ENCODE results near the gene HOXB1.
A peak's percentile ranks its signal among the peaks of the same experiment; 100 is the strongest.

The HOXB1 gene

DNA sequence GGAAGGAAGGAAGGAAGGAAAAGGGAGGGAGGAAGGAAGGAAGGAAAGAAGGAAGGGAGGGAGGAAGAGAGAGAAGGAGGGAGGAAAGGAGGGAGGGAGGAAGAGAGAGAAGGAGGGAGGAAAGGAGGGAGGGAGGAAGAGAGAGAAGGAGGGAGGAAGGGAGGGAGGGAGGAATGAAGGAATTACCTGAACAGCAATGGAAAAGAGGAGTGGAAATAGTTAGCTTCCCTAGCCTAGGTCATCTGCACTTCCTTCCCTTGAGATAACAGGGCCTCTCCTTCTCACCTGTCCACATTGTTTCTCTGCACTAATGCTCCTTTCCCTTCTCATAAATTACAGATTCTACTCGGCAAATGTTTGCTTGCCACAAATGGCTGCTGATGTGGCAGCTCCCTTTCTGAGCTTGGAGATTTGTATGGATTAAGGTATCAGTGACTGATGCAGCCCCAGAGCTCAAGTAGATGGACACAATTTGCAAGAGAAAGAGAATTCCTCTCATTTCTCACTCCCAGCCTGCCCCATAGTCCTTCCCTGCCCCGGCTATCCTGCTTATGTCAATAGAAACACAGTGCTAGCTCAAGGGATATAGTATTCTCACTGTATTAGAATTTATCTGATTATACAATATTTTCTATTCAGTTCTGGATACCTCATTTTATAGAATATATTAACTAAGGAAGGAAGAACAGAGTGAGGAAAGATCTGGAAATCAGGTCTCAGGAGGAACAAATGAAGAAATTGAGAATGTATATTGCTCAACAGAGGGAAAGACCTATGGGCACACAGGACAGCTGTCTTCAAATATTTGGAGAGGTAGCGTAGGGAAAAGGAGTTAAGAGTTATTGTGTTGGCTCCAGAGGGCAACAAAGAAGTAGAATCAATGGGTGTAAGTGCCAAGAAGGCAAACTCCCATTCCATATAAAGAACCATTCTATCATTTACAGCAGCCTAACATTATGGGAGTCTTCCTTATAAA is 14.6 kb downstream of the HOXB1 start:
- no peaks in the 10 kb centered on the region for H3K36me3 Mint-ChIP-seq (ENCODE audit: low read depth)
- peak overlapping the region in 1 of 3 experiments; percentile 7 for H3K27ac Mint-ChIP-seq
- H3K9me3 Mint-ChIP-seq: no peaks in the 10 kb centered on the region
- H3K27me3 Mint-ChIP-seq (ENCODE audit: low read depth): peaks cover 61% of the 10 kb centered on the region
- TF ChIP-seq, protein P1, sequence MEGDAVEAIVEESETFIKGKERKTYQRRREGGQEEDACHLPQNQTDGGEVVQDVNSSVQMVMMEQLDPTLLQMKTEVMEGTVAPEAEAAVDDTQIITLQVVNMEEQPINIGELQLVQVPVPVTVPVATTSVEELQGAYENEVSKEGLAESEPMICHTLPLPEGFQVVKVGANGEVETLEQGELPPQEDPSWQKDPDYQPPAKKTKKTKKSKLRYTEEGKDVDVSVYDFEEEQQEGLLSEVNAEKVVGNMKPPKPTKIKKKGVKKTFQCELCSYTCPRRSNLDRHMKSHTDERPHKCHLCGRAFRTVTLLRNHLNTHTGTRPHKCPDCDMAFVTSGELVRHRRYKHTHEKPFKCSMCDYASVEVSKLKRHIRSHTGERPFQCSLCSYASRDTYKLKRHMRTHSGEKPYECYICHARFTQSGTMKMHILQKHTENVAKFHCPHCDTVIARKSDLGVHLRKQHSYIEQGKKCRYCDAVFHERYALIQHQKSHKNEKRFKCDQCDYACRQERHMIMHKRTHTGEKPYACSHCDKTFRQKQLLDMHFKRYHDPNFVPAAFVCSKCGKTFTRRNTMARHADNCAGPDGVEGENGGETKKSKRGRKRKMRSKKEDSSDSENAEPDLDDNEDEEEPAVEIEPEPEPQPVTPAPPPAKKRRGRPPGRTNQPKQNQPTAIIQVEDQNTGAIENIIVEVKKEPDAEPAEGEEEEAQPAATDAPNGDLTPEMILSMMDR (IDR thresholded peaks at IDR 0.05; ENCODE audit: unreplicated experiment in 3 of 3): no peak
- peaks cover 38% of the 10 kb centered on the region for H3K4me1 Mint-ChIP-seq
- no peak overlapping the region for H3K4me3 Mint-ChIP-seq

DNA sequence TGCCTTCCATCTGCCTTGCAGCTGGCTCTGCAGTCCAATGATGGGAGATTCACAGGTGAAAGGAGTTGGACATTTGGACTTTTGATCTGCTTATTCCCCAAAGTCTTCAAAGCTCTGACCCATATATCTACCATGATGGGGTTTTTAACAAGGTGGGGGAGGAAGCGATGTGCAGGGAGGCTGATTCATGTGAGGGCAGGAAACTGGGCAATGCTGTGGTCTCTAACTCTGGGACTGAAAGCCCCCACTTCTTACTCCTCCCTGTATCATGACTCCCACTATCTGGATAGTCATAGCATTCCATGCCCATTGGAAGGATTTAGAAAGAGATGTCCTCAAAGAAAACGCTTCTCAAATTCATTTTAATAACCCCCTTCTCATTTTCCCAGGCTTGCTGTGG is 16.3 kb downstream of the HOXB1 start:
- TF ChIP-seq, protein P1 (IDR thresholded peaks at IDR 0.05; ENCODE audit: unreplicated experiment in 3 of 3): no peak
- H3K4me3 Mint-ChIP-seq: no peak overlapping the region
- H3K4me1 Mint-ChIP-seq: peaks cover 30% of the 10 kb centered on the region
- no peak overlapping the region for H3K27ac Mint-ChIP-seq
- no peaks in the 10 kb centered on the region for H3K36me3 Mint-ChIP-seq (ENCODE audit: low read depth)
- no peaks in the 10 kb centered on the region for H3K9me3 Mint-ChIP-seq
- H3K27me3 Mint-ChIP-seq (ENCODE audit: low read depth): peaks cover 48% of the 10 kb centered on the region

DNA sequence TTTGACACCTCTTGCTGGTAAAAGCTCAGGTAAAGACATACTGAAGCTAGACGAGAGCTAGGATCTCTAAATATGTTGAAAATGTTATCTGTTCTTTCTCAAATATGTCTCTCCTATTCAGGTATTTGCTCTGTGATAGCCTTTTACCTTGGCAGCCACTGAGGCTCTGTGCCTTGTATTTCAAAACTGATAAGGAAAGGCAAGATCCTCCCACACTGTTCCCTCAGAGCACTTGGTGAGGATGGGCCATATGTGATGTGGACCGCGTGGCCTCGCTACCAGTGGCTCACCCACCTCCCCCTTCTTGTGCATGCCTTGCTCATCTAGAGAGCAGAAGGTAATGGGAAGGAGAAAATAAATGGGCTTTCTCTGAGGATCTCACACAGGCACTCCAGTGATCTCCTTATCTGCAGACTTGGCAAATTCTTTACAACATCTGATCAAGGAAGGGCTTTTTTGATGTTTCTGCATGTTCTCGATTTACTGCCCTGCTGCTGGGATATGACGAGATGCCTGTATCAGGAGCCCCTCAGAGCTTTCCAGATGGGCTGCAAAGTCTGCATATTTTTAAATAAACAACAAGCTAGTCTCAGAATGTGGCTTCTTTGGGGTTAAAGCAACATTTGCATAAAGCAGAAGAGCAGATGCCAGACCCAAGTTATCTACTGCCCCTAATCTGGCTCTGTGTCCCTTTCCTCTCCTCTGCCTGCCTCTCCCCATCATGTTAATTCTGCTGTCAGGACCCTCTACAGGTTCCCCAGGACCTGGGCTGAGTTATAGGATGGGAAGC is 16.9 kb downstream of the HOXB1 start:
- no peaks in the 10 kb centered on the region for H3K36me3 Mint-ChIP-seq (ENCODE audit: low read depth)
- peaks cover 30% of the 10 kb centered on the region for H3K4me1 Mint-ChIP-seq
- peak overlapping the region in 1 of 3 experiments; percentile 41 for H3K27ac Mint-ChIP-seq
- H3K4me3 Mint-ChIP-seq: no peak overlapping the region
- no peaks in the 10 kb centered on the region for H3K9me3 Mint-ChIP-seq
- TF ChIP-seq, protein P1 (IDR thresholded peaks at IDR 0.05; ENCODE audit: unreplicated experiment in 3 of 3): no peak
- peaks cover 47% of the 10 kb centered on the region for H3K27me3 Mint-ChIP-seq (ENCODE audit: low read depth)

DNA sequence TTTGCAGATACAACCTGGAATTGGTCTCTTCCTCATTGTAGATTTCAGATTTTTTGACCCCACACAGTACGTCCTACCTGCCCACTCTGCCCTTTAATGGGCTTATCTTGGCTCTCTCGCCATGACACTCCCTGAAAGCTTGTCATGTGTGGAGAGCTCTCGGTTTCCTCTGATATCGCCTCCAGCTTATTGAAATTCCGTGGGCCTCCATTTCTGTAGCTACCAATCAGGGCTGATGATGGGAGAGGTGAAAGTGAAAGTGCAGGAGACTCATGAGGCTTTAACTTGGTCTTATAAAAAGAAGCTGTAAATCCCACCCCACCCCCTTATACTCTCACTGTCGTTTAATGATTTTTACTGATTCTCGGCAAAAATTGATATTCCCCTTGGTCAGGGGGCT is 17.7 kb downstream of the HOXB1 start:
- H3K27me3 Mint-ChIP-seq (ENCODE audit: low read depth): peaks cover 47% of the 10 kb centered on the region
- H3K4me1 Mint-ChIP-seq: peaks cover 30% of the 10 kb centered on the region
- no peaks in the 10 kb centered on the region for H3K36me3 Mint-ChIP-seq (ENCODE audit: low read depth)
- H3K27ac Mint-ChIP-seq: peak overlapping the region in 1 of 3 experiments; percentile 25
- TF ChIP-seq, protein P1 (IDR thresholded peaks at IDR 0.05; ENCODE audit: unreplicated experiment in 3 of 3): no peak
- H3K4me3 Mint-ChIP-seq: peak overlapping the region in 1 of 3 experiments; percentile 24
- no peaks in the 10 kb centered on the region for H3K9me3 Mint-ChIP-seq

DNA sequence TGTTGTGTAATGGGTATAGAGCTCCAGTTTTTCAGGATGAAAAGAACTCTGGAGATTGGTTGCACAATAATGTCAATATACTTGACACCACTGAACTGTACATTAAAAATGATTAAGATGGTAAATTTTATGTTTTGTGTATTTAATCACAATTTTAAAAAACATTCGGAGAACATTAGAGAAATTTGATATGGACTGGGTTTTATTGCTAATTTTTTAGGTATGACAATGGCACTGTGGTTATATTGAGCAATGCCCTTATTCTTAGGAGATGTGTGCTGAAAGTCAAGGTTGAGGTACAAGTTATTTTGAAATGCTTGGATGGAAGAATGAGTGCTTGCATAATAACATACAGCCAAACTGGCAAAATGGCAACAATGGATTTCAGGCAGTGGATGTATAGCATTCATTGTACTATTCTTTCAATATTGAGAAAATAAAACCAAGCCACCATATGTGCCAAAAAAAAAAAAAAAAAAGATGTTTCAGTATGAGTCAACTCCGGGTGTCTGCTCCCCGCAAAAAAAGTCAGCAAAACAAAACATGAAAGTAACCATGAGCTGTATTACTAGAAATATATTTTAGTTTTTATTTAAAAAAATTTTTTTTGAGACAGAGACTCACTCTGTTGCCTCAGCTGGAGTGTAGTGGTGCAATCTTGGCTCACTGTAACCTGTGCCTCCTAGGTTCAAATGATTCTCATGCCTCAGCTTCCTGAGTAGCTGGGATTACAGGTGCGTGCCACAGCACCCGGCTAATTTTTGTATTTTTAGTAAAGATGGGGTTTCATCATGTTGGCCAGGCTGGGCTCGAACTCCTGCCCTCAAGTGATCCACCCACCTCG is 19.8 kb downstream of the HOXB1 start:
- no peaks in the 10 kb centered on the region for H3K36me3 Mint-ChIP-seq (ENCODE audit: low read depth)

More for the DNA sequence above, 19.8 kb downstream of the HOXB1 start:
- no peak overlapping the region for H3K27ac Mint-ChIP-seq
- peaks cover 36% of the 10 kb centered on the region for H3K27me3 Mint-ChIP-seq (ENCODE audit: low read depth)
- no peaks in the 10 kb centered on the region for H3K9me3 Mint-ChIP-seq
- H3K4me1 Mint-ChIP-seq: peaks cover 23% of the 10 kb centered on the region
- no peak overlapping the region for H3K4me3 Mint-ChIP-seq
- TF ChIP-seq, protein P1 (IDR thresholded peaks at IDR 0.05; ENCODE audit: unreplicated experiment in 3 of 3): no peak
